H9 (cell line): Measurements from ENCODE around the gene SIPA1L2. TPM values are rescaled to one million over a fixed set of nuclear protein-coding genes. Genes with fewer than 3 reads are reported as not detected.

Experiments
- DNase-seq: peaks from one replicate; pipeline ENCODE4 v3.0.0-alpha.2; 2017
- H2AFZ ChIP-seq: one replicate; pipeline ENCODE4 v1.6.1; 2013; ENCODE audit warnings: mild to moderate bottlenecking, low read length, control low read depth, moderate library complexity
- H2AK5ac ChIP-seq: 2 replicates; pipeline ENCODE4 v1.6.1; 2013; ENCODE audit warnings: low read length, control low read depth, mixed read lengths; ENCODE audit not compliant: insufficient read length
- H2BK120ac ChIP-seq: one replicate; pipeline ENCODE4 v1.6.1; 2013; ENCODE audit warnings: low read depth, mild to moderate bottlenecking, low read length, control low read depth, inconsistent platforms; ENCODE audit not compliant: poor library complexity, severe bottlenecking
- H2BK12ac ChIP-seq: 2 replicates; pipeline ENCODE4 v1.6.1; 2013; ENCODE audit warnings: low read length, control low read depth, mixed read lengths, low read depth; ENCODE audit not compliant: insufficient read length
- H2BK15ac ChIP-seq: 2 replicates; pipeline ENCODE4 v1.6.1; 2013; ENCODE audit warnings: low read depth, low read length, control low read depth
- H2BK20ac ChIP-seq: one replicate; pipeline ENCODE4 v1.6.1; 2013; ENCODE audit warnings: low read depth, mild to moderate bottlenecking, low read length, control low read depth, inconsistent platforms; ENCODE audit not compliant: poor library complexity, severe bottlenecking
- H2BK5ac ChIP-seq: 2 replicates; pipeline ENCODE4 v1.6.1; 2013; ENCODE audit warnings: low read length, control low read depth, mixed read lengths; ENCODE audit not compliant: insufficient read length
- H3K14ac ChIP-seq: 2 replicates; pipeline ENCODE4 v1.6.1; 2013; ENCODE audit warnings: low read length, control low read depth; ENCODE audit not compliant: insufficient read depth
- H3K18ac ChIP-seq: 2 replicates; pipeline ENCODE4 v1.6.1; 2013; ENCODE audit warnings: low read depth, mild to moderate bottlenecking, mixed read lengths, low read length, control low read depth; ENCODE audit not compliant: insufficient read length
- H3K23ac ChIP-seq: 2 replicates; pipeline ENCODE4 v1.6.1; 2013; ENCODE audit warnings: low read length, control low read depth, mixed read lengths, low read depth; ENCODE audit not compliant: insufficient read length
- H3K23me2 ChIP-seq: 2 replicates; pipeline ENCODE4 v1.6.1; 2013; ENCODE audit warnings: low read depth, mild to moderate bottlenecking, mixed read lengths, low read length, control low read depth; ENCODE audit not compliant: insufficient read length, poor library complexity, severe bottlenecking
- H3K27ac ChIP-seq: 2 replicates; pipeline ENCODE4 v1.5.1; 2013; ENCODE audit warnings: low read length, control low read depth, mixed read lengths, low read depth; ENCODE audit not compliant: insufficient read length
- H3K27me3 ChIP-seq: 2 replicates; pipeline ENCODE4 v1.6.1; 2013; ENCODE audit warnings: low read length, control low read depth, inconsistent platforms; ENCODE audit not compliant: insufficient read depth
- H3K4ac ChIP-seq: 2 replicates; pipeline ENCODE4 v1.6.1; 2013; ENCODE audit warnings: low read depth, mild to moderate bottlenecking, control low read depth, inconsistent platforms, low read length, moderate library complexity
- H3K4me1 ChIP-seq: 2 replicates; pipeline ENCODE4 v1.6.1; 2013; ENCODE audit warnings: low read length, control low read depth, inconsistent platforms; ENCODE audit not compliant: insufficient read depth
- H3K4me2 ChIP-seq: 2 replicates; pipeline ENCODE4 v1.6.1; 2013; ENCODE audit warnings: low read length, control low read depth, mixed read lengths; ENCODE audit not compliant: insufficient read length, insufficient read depth
- H3K56ac ChIP-seq: 2 replicates; pipeline ENCODE4 v1.6.1; 2013; ENCODE audit warnings: low read depth, mild to moderate bottlenecking, mixed read lengths, low read length, control low read depth; ENCODE audit not compliant: insufficient read length
- H3K79me1 ChIP-seq: 2 replicates; pipeline ENCODE4 v1.6.1; 2013; ENCODE audit warnings: low read depth, mild to moderate bottlenecking, moderate library complexity, low read length, control low read depth, inconsistent platforms; ENCODE audit not compliant: insufficient read depth, poor library complexity, severe bottlenecking
- H3K79me2 ChIP-seq: 2 replicates; pipeline ENCODE4 v1.6.1; 2013; ENCODE audit warnings: low read length, control low read depth, inconsistent platforms; ENCODE audit not compliant: insufficient read depth
- H3K9ac ChIP-seq: 2 replicates; pipeline ENCODE4 v1.6.1; 2013; ENCODE audit warnings: low read length, control low read depth, mixed read lengths; ENCODE audit not compliant: insufficient read length; ENCODE audit errors: extremely low read depth
- H3K9me3 ChIP-seq: one replicate; pipeline ENCODE4 v1.6.1; 2013; ENCODE audit warnings: low read depth, low read length, inconsistent platforms; ENCODE audit not compliant: control insufficient read depth
- H3T11ph ChIP-seq: one replicate; pipeline ENCODE4 v1.6.1; 2013; ENCODE audit warnings: mild to moderate bottlenecking, low read length, control low read depth, inconsistent platforms
- H4K20me1 ChIP-seq: one replicate; pipeline ENCODE4 v1.6.1; 2013; ENCODE audit not compliant: control insufficient read depth, insufficient read length, insufficient read depth
- H4K5ac ChIP-seq: 2 replicates; pipeline ENCODE4 v1.6.1; 2013; ENCODE audit warnings: low read depth, mild to moderate bottlenecking, mixed read lengths, low read length, control low read depth; ENCODE audit not compliant: insufficient read length
- H4K8ac ChIP-seq: replicated peaks from 2 replicates; pipeline ENCODE4 v1.6.1; 2013; ENCODE audit warnings: low read length, control low read depth, mixed read lengths, low read depth; ENCODE audit not compliant: insufficient read length
- H4K91ac ChIP-seq: 2 replicates; pipeline ENCODE4 v1.6.1; 2013; ENCODE audit warnings: low read depth, mild to moderate bottlenecking, moderate library complexity, mixed read lengths, low read length, control low read depth; ENCODE audit not compliant: insufficient read length
- H3K27ac Mint-ChIP-seq, 3 experiments: 2 replicates in 2 of 3; 3 replicates in 1 of 3; pipeline ENCODE4 v1.8.0; 2020 to 2021; ENCODE audit warnings: mixed read lengths in 3 of 3, mild to moderate bottlenecking in 1 of 3, moderate library complexity in 1 of 3
- H3K27me3 Mint-ChIP-seq: 2 replicates; pipeline ENCODE4 v1.8.0; 2021; ENCODE audit warnings: low read depth, mild to moderate bottlenecking, moderate library complexity, mixed read lengths
- H3K36me3 Mint-ChIP-seq, 3 experiments: 2 replicates in 2 of 3; 3 replicates in 1 of 3; pipeline ENCODE4 v1.8.0; 2020 to 2021; ENCODE audit warnings: low read depth in 3 of 3, mixed read lengths in 3 of 3; ENCODE audit not compliant: insufficient read depth in 1 of 3
- H3K4me1 Mint-ChIP-seq, 2 experiments: 2 replicates each; pipeline ENCODE4 v1.8.0; 2020; ENCODE audit warnings: mixed read lengths in 2 of 2
- H3K4me3 Mint-ChIP-seq, 2 experiments: 2 replicates in 1 of 2; 3 replicates in 1 of 2; pipeline ENCODE4 v1.8.0; 2020 to 2021; ENCODE audit warnings: mild to moderate bottlenecking in 2 of 2, mixed read lengths in 2 of 2, moderate library complexity in 1 of 2
- H3K9me3 Mint-ChIP-seq, 2 experiments: 2 replicates in 1 of 2; 3 replicates in 1 of 2; pipeline ENCODE4 v1.8.0; 2020; ENCODE audit warnings: mild to moderate bottlenecking in 2 of 2, mixed read lengths in 2 of 2, moderate library complexity in 1 of 2
- CTCF ChIP-seq: fragments of 200-600 bp; sonication (generic); conservative IDR thresholded peaks from 3 replicates; pipeline ENCODE4 v1.8.0; 2021; ENCODE audit warnings: antibody characterized with exemption, mild to moderate bottlenecking
- WGBS: extraction: QIAGEN DNeasy Blood & Tissue Kit; methylation state at CpG from one replicate; pipeline ENCODE4 v1.1.7; 2013; ENCODE audit warnings: missing lambda C conversion rate, low lambda C conversion rate, mixed read lengths; ENCODE audit not compliant: insufficient read length; ENCODE audit errors: extremely low coverage; 5-methylcytosine and 5-hydroxymethylcytosine counted together
- total RNA-seq: library from RNA; stranded (reverse); gene quantifications from 2 replicates; pipeline ENCODE4 v1.2.1, GENCODE V29; 2021

The SIPA1L2 gene
- total RNA-seq, 1 experiment from 2014 or later: 5.2 TPM

GRCh38 chr1:232641507-232641906, 11.6 kb upstream of the SIPA1L2 start:
- no peak for TF ChIP-seq CTCF

More at GRCh38 chr1:232641507-232641906, 11.6 kb upstream of the SIPA1L2 start:
- H3K27me3 ChIP-seq: no peaks in the 10 kb centered on the region
- no peak for DNase-seq
- H3K4me2 ChIP-seq: no peak overlapping the region
- no peak overlapping the region for H2BK20ac ChIP-seq
- no peak overlapping the region for H3K14ac ChIP-seq
- H3K27ac ChIP-seq: no peak overlapping the region
- no peak overlapping the region for H4K5ac ChIP-seq
- H3K4me3 Mint-ChIP-seq: no peak overlapping the region
- H3K9me3 Mint-ChIP-seq: no peaks in the 10 kb centered on the region; a peak in 1 of 5 replicates
- H4K20me1 ChIP-seq: peaks cover 2% of the 10 kb centered on the region
- H3K56ac ChIP-seq: no peak overlapping the region
- H3T11ph ChIP-seq: no peak overlapping the region
- H4K91ac ChIP-seq: no peak overlapping the region
- H2BK15ac ChIP-seq: no peak overlapping the region
- no peak overlapping the region for H2BK12ac ChIP-seq
- no peak overlapping the region for H2AFZ ChIP-seq
- no peaks in the 10 kb centered on the region for H3K4me1 ChIP-seq
- H3K79me1 ChIP-seq: no peaks in the 10 kb centered on the region
- no peak overlapping the region for H3K27ac Mint-ChIP-seq
- no peaks in the 10 kb centered on the region for H3K4me1 Mint-ChIP-seq
- H3K4ac ChIP-seq: no peak overlapping the region
- H3K23me2 ChIP-seq: no peaks in the 10 kb centered on the region
- no peak overlapping the region for H3K23ac ChIP-seq
- no peak overlapping the region for H2BK5ac ChIP-seq
- H3K36me3 Mint-ChIP-seq: no peaks in the 10 kb centered on the region
- H3K9me3 ChIP-seq: no peaks in the 10 kb centered on the region
- H2BK120ac ChIP-seq: no peak overlapping the region
- H3K9ac ChIP-seq: no peak overlapping the region
- H4K8ac ChIP-seq: no peak overlapping the region
- H2AK5ac ChIP-seq: no peak overlapping the region
- H3K79me2 ChIP-seq: no peaks in the 10 kb centered on the region
- peaks cover 5% of the 10 kb centered on the region for H3K27me3 Mint-ChIP-seq
- H3K18ac ChIP-seq: no peak overlapping the region
- no CpG with 5 or more reads among the region's 6 CpGs for WGBS
